K562 (cell line): ENCODE measurements around the gene E2F3. TPM values are rescaled to one million over a fixed set of nuclear protein-coding genes. Genes with fewer than 3 reads are reported as not detected.

Source experiments
- ARNT ChIP-seq, 2 experiments: fragments of 450-650 bp; IDR thresholded peaks; 2 replicates each; pipeline ENCODE4 v1.6.1; 2016; ENCODE audit warnings: mild to moderate bottlenecking in 1 of 2
- HDAC1 ChIP-seq, 2 experiments: fragments of 450-650 bp; IDR thresholded peaks; 2 replicates each; pipeline ENCODE4 v1.6.1; 2016 to 2017; ENCODE audit warnings: inconsistent platforms in 1 of 2, mild to moderate bottlenecking in 1 of 2, moderate library complexity in 1 of 2
- HDAC3 ChIP-seq: fragments of 450-650 bp; IDR thresholded peaks from 2 replicates; pipeline ENCODE4 v1.6.1; 2018; ENCODE audit warnings: borderline replicate concordance, mild to moderate bottlenecking, moderate library complexity; ENCODE audit not compliant: partially characterized antibody
- ILF3 ChIP-seq: fragments of 450-650 bp; IDR thresholded peaks from 2 replicates; pipeline ENCODE4 v1.6.1; 2018; ENCODE audit warnings: antibody characterized with exemption, mild to moderate bottlenecking, moderate library complexity, borderline replicate concordance
- L3MBTL2 ChIP-seq: fragments of 450-650 bp; IDR thresholded peaks from 2 replicates; pipeline ENCODE4 v1.6.1; 2016; ENCODE audit warnings: mild to moderate bottlenecking, moderate library complexity
- TAF15 ChIP-seq: fragments of 200-400 bp; formaldehyde crosslinking; IDR thresholded peaks from 2 replicates; pipeline ENCODE4 v1.6.1; 2017; ENCODE audit warnings: mild to moderate bottlenecking, low read depth, low read length, moderate library complexity
- ZNF140 ChIP-seq: fragments of 250-450 bp; sonication (Bioruptor Pico); IDR thresholded peaks from 2 replicates; pipeline ENCODE4 v1.8.0; 2021; ENCODE audit warnings: moderate library complexity, mild to moderate bottlenecking, inconsistent platforms
- ZNF263 ChIP-seq: sonication (generic); formaldehyde crosslinking; IDR thresholded peaks from 2 replicates; pipeline ENCODE4 v1.8.0; 2022; ENCODE audit warnings: mild to moderate bottlenecking, missing genetic modification reagents, borderline replicate concordance
- ZNF311 ChIP-seq: fragments of 250-450 bp; sonication (Bioruptor Pico); IDR thresholded peaks from 2 replicates; pipeline ENCODE4 v1.4.0; 2020; ENCODE audit warnings: mild to moderate bottlenecking, moderate library complexity
- polyA plus RNA-seq, 8 experiments: library from polyadenylated mRNA; depleted of rRNA in 4 of 8; stranded (reverse) in 5 of 8; unstranded in 3 of 8; fragments of >200 nt; fragmentation: Nextera tagmentation in 2 of 8; fragmentation: Illumina TruSeq in 1 of 8; extraction: Ambion mirVana in 2 of 8; extraction: Trizol in 1 of 8; gene quantifications; 2 replicates each; pipeline versions ENCODE4 v1.2.1 to v1.2.3, GENCODE V29; 2011 to 2014; ENCODE audit warnings: inconsistent platforms in 1 of 8, missing spikeins in 1 of 8
- total RNA-seq, 7 experiments: library from RNA; depleted of rRNA in 6 of 7; stranded (reverse); fragments of >200 nt in 6 of 7; fragmentation: Illumina TruSeq in 2 of 7; extraction: Trizol in 2 of 7; gene quantifications; 2 replicates each; pipeline versions ENCODE4 v1.2.1 to v1.2.3, GENCODE V29; 2011 to 2021; ENCODE audit warnings: low replicate concordance in 1 of 7
- TF ChIP-seq, protein P1 (sequence below): fragments of 450-650 bp; formaldehyde crosslinking; IDR thresholded peaks from 2 replicates; pipeline ENCODE4 v1.4.0; 2020; ENCODE audit warnings: mild to moderate bottlenecking, moderate library complexity

Gene E2F3
- total and polyA plus RNA-seq, 9 of the 15 experiments (the other 6 are each of a cell fraction or from before 2014, with no cell fraction given): 11.1 to 44.7 (median 27.2) TPM

- TF ChIP-seq HDAC1 (IDR thresholded peaks at IDR 0.05): no peak
- no peak for TF ChIP-seq ZNF140
- TF ChIP-seq L3MBTL2: 0 out of 2 replicates have a peak, but pooled peaks have one; percentile 6
- TF ChIP-seq ZNF311 (CRISPR knock-in tag): peak; percentile 63; the same call in 1 of the 2 replicates
- no peak for TF ChIP-seq ILF3
- no peak for TF ChIP-seq ZNF263 (CRISPR knock-in tag)
- TF ChIP-seq TAF15: no peak
- TF ChIP-seq ARNT (IDR thresholded peaks at IDR 0.05): 0 out of 4 replicates have a peak, but pooled peaks of 1 of the 2 experiments have one; percentile 15
- TF ChIP-seq, protein P1, sequence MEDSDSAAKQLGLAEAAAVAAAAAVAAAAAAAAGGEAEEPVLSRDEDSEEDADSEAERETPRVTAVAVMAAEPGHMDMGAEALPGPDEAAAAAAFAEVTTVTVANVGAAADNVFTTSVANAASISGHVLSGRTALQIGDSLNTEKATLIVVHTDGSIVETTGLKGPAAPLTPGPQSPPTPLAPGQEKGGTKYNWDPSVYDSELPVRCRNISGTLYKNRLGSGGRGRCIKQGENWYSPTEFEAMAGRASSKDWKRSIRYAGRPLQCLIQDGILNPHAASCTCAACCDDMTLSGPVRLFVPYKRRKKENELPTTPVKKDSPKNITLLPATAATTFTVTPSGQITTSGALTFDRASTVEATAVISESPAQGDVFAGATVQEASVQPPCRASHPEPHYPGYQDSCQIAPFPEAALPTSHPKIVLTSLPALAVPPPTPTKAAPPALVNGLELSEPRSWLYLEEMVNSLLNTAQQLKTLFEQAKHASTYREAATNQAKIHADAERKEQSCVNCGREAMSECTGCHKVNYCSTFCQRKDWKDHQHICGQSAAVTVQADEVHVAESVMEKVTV (CRISPR knock-in tag): peak; percentile 15; the same call in 1 of the 2 replicates
- peak; percentile 19 for TF ChIP-seq HDAC3
These were observed 132.1 kb downstream of the E2F3 start (continued) for GRCh38 chr6:20533746-20534294.
